HepG2 (cell line): ENCODE results near the gene ACRBP. TPM values are rescaled to one million over a fixed set of nuclear protein-coding genes. Genes with fewer than 3 reads are reported as not detected.

Experiments
- ESRRA ChIP-seq: sonication (generic); formaldehyde crosslinking; IDR thresholded peaks from 2 replicates; pipeline ENCODE4 v1.5.1; 2020; ENCODE audit warnings: mild to moderate bottlenecking, low read depth, missing genetic modification reagents
- HDAC1 ChIP-seq: sonication (generic); formaldehyde crosslinking; IDR thresholded peaks from 2 replicates; pipeline ENCODE4 v1.5.1; 2020; ENCODE audit warnings: mild to moderate bottlenecking, missing genetic modification reagents
- MTA1 ChIP-seq: sonication (generic); formaldehyde crosslinking; IDR thresholded peaks from 2 replicates; pipeline ENCODE4 v1.4.0; 2020; ENCODE audit warnings: missing genetic modification reagents, mild to moderate bottlenecking, borderline replicate concordance
- NFYC ChIP-seq: IDR thresholded peaks from 2 replicates; pipeline ENCODE4 v1.6.1; 2016; ENCODE audit warnings: missing genetic modification reagents, missing compliant biosample characterization
- RNF2 ChIP-seq: fragments of 450-650 bp; conservative IDR thresholded peaks from 2 replicates; pipeline ENCODE4 v1.6.1; 2016; ENCODE audit warnings: low read depth
- ZBTB1 ChIP-seq: sonication (generic); formaldehyde crosslinking; IDR thresholded peaks from 2 replicates; pipeline ENCODE4 v1.4.0; 2020; ENCODE audit warnings: missing genetic modification reagents, borderline replicate concordance
- ZNF224 ChIP-seq: sonication (generic); formaldehyde crosslinking; IDR thresholded peaks from 2 replicates; pipeline ENCODE4 v1.5.0; 2020; ENCODE audit warnings: mild to moderate bottlenecking, missing genetic modification reagents
- ZNF468 ChIP-seq: sonication (generic); formaldehyde crosslinking; IDR thresholded peaks from 2 replicates; pipeline ENCODE4 v1.8.0; 2022; ENCODE audit warnings: mild to moderate bottlenecking, moderate library complexity, missing genetic modification reagents
- ZNF557 ChIP-seq: sonication (generic); formaldehyde crosslinking; IDR thresholded peaks from 2 replicates; pipeline ENCODE4 v1.4.0; 2020; ENCODE audit warnings: missing genetic modification reagents
- ZSCAN21 ChIP-seq: sonication (generic); formaldehyde crosslinking; IDR thresholded peaks from 2 replicates; pipeline ENCODE4 v1.8.0; 2022; ENCODE audit warnings: mild to moderate bottlenecking, missing genetic modification reagents, moderate library complexity, borderline replicate concordance
- ZZZ3 ChIP-seq: sonication (generic); formaldehyde crosslinking; IDR thresholded peaks from 2 replicates; pipeline ENCODE4 v1.4.0; 2020; ENCODE audit warnings: missing genetic modification reagents, mild to moderate bottlenecking, borderline replicate concordance
- polyA plus RNA-seq, 8 experiments: library from polyadenylated mRNA; depleted of rRNA in 3 of 8; stranded (reverse) in 7 of 8; unstranded in 1 of 8; fragments of >200 nt; fragmentation: Illumina TruSeq in 4 of 8; extraction: Trizol in 4 of 8; gene quantifications; 2 replicates each; pipeline versions ENCODE4 v1.2.1 to v1.2.3, GENCODE V29; 2011 to 2016; ENCODE audit warnings: low read depth in 4 of 8, missing spikeins in 1 of 8, mixed read lengths in 1 of 8; ENCODE audit not compliant: insufficient read depth in 1 of 8
- total RNA-seq, 5 experiments: library from RNA; depleted of rRNA; stranded (reverse); fragments of >200 nt; fragmentation: Illumina TruSeq; extraction: Trizol; gene quantifications; 2 replicates each; pipeline ENCODE4 v1.2.3, GENCODE V29; 2016; ENCODE audit warnings: low read depth in 1 of 5
- TF ChIP-seq, protein P1 (sequence below): sonication (generic); formaldehyde crosslinking; IDR thresholded peaks from 2 replicates; pipeline ENCODE4 v1.4.0; 2020; ENCODE audit warnings: missing genetic modification reagents
- TF ChIP-seq, protein P2 (sequence below): sonication (generic); formaldehyde crosslinking; IDR thresholded peaks from 2 replicates; pipeline ENCODE4 v1.4.0; 2020; ENCODE audit warnings: missing genetic modification reagents, low read depth, mild to moderate bottlenecking, borderline replicate concordance
- TF ChIP-seq, protein P3 (sequence below): sonication (generic); formaldehyde crosslinking; IDR thresholded peaks from 2 replicates; pipeline ENCODE4 v1.4.0; 2020; ENCODE audit warnings: missing genetic modification reagents
- TF ChIP-seq, protein P4 (sequence below): sonication (generic); formaldehyde crosslinking; IDR thresholded peaks from 2 replicates; pipeline ENCODE4 v1.4.0; 2020; ENCODE audit warnings: mild to moderate bottlenecking, missing genetic modification reagents
- TF ChIP-seq, protein P5 (sequence below), 2 experiments: fragments of 450-650 bp in 1 of 2; sonication (generic) in 1 of 2; formaldehyde crosslinking; IDR thresholded peaks; 2 replicates each; pipeline versions ENCODE4 v1.5.0 to v1.8.0; 2020 to 2022; ENCODE audit warnings: mild to moderate bottlenecking in 1 of 2, missing genetic modification reagents in 1 of 2

Gene ACRBP
- total and polyA plus RNA-seq, 2 of the 13 experiments (the other 11 are each of a cell fraction or from before 2014, with no cell fraction given): 0.46 TPM; not detected in 1

DNA sequence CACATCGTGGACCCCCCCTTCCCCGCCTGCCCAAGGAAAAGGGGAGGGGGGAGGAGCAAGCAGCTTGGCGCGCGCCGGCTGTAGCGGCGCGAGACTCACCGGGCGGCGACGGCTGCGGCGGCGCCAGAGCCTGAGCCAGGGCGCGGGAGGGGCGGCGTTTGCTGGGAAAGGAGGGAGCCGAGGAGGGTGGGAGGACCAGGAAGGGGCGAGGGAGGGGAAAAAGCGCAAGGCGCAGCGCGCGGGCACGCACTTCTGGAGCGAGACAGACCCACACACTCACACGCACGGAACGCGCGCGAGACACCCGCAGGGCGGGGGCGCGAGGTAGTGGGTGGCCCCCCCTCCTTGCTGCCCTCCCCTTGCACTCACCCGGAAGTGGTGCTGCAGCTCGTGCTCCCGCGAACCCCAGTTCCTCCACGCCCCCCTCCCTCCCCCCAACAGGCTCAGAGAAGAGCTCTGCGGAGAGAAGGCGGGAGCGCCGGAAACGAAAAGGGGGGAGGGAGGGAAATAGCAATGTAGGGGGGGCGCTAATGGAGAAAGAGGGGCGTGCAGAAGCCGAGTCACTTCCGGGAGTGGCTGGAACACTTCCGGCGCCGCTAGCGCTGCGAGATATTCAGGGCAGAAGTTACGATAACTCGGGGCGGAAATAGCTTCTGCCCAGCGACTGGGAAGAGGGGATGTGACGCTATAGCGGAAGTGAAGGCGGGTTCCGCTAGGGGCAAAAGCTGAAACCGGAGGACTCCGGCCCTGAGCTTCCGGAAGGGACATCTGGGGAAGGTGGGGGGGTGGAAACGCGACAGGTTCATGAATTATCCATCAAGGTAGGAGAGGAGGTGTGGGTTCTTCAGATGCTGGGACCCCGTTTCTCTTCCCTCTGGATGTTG is 42.0 kb upstream of the ACRBP start, which contains the start of gene ZNF384 (continued):
- 0 out of 2 replicates have a peak, but pooled peaks have one; percentile 78 for TF ChIP-seq ZNF468 (CRISPR knock-in tag)
- TF ChIP-seq ZNF557 (CRISPR knock-in tag): no peak
- TF ChIP-seq, protein P1, sequence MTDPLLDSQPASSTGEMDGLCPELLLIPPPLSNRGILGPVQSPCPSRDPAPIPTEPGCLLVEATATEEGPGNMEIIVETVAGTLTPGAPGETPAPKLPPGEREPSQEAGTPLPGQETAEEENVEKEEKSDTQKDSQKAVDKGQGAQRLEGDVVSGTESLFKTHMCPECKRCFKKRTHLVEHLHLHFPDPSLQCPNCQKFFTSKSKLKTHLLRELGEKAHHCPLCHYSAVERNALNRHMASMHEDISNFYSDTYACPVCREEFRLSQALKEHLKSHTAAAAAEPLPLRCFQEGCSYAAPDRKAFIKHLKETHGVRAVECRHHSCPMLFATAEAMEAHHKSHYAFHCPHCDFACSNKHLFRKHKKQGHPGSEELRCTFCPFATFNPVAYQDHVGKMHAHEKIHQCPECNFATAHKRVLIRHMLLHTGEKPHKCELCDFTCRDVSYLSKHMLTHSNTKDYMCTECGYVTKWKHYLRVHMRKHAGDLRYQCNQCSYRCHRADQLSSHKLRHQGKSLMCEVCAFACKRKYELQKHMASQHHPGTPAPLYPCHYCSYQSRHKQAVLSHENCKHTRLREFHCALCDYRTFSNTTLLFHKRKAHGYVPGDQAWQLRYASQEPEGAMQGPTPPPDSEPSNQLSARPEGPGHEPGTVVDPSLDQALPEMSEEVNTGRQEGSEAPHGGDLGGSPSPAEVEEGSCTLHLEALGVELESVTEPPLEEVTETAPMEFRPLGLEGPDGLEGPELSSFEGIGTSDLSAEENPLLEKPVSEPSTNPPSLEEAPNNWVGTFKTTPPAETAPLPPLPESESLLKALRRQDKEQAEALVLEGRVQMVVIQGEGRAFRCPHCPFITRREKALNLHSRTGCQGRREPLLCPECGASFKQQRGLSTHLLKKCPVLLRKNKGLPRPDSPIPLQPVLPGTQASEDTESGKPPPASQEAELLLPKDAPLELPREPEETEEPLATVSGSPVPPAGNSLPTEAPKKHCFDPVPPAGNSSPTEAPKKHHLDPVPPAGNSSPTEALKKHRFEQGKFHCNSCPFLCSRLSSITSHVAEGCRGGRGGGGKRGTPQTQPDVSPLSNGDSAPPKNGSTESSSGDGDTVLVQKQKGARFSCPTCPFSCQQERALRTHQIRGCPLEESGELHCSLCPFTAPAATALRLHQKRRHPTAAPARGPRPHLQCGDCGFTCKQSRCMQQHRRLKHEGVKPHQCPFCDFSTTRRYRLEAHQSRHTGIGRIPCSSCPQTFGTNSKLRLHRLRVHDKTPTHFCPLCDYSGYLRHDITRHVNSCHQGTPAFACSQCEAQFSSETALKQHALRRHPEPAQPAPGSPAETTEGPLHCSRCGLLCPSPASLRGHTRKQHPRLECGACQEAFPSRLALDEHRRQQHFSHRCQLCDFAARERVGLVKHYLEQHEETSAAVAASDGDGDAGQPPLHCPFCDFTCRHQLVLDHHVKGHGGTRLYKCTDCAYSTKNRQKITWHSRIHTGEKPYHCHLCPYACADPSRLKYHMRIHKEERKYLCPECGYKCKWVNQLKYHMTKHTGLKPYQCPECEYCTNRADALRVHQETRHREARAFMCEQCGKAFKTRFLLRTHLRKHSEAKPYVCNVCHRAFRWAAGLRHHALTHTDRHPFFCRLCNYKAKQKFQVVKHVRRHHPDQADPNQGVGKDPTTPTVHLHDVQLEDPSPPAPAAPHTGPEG: no peak
- TF ChIP-seq, protein P2, sequence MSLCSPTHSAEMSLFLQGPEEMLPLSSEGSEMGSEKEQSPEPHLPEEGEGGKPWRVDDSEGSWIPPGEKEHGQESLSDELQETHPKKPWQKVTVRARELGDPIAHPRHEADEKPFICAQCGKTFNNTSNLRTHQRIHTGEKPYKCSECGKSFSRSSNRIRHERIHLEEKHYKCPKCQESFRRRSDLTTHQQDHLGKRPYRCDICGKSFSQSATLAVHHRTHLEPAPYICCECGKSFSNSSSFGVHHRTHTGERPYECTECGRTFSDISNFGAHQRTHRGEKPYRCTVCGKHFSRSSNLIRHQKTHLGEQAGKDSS (CRISPR knock-in tag): no peak; the same call in 1 of the 2 replicates
- TF ChIP-seq, protein P3, sequence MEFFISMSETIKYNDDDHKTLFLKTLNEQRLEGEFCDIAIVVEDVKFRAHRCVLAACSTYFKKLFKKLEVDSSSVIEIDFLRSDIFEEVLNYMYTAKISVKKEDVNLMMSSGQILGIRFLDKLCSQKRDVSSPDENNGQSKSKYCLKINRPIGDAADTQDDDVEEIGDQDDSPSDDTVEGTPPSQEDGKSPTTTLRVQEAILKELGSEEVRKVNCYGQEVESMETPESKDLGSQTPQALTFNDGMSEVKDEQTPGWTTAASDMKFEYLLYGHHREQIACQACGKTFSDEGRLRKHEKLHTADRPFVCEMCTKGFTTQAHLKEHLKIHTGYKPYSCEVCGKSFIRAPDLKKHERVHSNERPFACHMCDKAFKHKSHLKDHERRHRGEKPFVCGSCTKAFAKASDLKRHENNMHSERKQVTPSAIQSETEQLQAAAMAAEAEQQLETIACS (CRISPR knock-in tag): peak; percentile 71
- TF ChIP-seq, protein P4, sequence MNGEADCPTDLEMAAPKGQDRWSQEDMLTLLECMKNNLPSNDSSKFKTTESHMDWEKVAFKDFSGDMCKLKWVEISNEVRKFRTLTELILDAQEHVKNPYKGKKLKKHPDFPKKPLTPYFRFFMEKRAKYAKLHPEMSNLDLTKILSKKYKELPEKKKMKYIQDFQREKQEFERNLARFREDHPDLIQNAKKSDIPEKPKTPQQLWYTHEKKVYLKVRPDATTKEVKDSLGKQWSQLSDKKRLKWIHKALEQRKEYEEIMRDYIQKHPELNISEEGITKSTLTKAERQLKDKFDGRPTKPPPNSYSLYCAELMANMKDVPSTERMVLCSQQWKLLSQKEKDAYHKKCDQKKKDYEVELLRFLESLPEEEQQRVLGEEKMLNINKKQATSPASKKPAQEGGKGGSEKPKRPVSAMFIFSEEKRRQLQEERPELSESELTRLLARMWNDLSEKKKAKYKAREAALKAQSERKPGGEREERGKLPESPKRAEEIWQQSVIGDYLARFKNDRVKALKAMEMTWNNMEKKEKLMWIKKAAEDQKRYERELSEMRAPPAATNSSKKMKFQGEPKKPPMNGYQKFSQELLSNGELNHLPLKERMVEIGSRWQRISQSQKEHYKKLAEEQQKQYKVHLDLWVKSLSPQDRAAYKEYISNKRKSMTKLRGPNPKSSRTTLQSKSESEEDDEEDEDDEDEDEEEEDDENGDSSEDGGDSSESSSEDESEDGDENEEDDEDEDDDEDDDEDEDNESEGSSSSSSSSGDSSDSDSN (CRISPR knock-in tag): peak; percentile 33; the same call in 1 of the 2 replicates
- TF ChIP-seq RNF2: no peak
- 0 out of 2 replicates have a peak, but pooled peaks have one; percentile 55 for TF ChIP-seq ESRRA (CRISPR knock-in tag)
- peak; percentile 56; the same call in 1 of the 2 replicates for TF ChIP-seq NFYC (CRISPR knock-in tag)
- no peak; the same call in 1 of the 2 replicates for TF ChIP-seq ZZZ3 (CRISPR knock-in tag)
- TF ChIP-seq, protein P5, sequence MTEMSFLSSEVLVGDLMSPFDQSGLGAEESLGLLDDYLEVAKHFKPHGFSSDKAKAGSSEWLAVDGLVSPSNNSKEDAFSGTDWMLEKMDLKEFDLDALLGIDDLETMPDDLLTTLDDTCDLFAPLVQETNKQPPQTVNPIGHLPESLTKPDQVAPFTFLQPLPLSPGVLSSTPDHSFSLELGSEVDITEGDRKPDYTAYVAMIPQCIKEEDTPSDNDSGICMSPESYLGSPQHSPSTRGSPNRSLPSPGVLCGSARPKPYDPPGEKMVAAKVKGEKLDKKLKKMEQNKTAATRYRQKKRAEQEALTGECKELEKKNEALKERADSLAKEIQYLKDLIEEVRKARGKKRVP (CRISPR knock-in tag; IDR thresholded peaks at IDR 0.05): no peak
- TF ChIP-seq ZNF224: no peak
- TF ChIP-seq ZSCAN21 (CRISPR knock-in tag): 0 out of 2 replicates have a peak, but pooled peaks have one; percentile 27
- TF ChIP-seq MTA1 (CRISPR knock-in tag): peak; percentile 29; the same call in 1 of the 2 replicates
- no peak for TF ChIP-seq ZBTB1 (CRISPR knock-in tag)
- TF ChIP-seq HDAC1 (CRISPR knock-in tag): peak; percentile 15
